Mesendoderm (in vitro differentiated cells): ENCODE data around the gene ZPR1.

ENCODE experiments used
- DNase-seq: peaks from one replicate; pipeline ENCODE4 v3.0.0; 2013
- H2AK5ac ChIP-seq: 2 replicates; pipeline ENCODE4 v1.6.1; 2013; ENCODE audit warnings: low read length, inconsistent platforms
- H2BK120ac ChIP-seq: 2 replicates; pipeline ENCODE4 v1.6.1; 2013; ENCODE audit warnings: low read depth, mild to moderate bottlenecking, low read length, moderate library complexity, mixed read lengths
- H2BK15ac ChIP-seq: replicated peaks from 2 replicates; pipeline ENCODE4 v1.6.1; 2013; ENCODE audit warnings: low read depth, mild to moderate bottlenecking, moderate library complexity
- H2BK5ac ChIP-seq: 2 replicates; pipeline ENCODE4 v1.6.1; 2013; ENCODE audit warnings: low read length, inconsistent platforms
- H3K18ac ChIP-seq: 2 replicates; pipeline ENCODE4 v1.6.1; 2013; ENCODE audit warnings: mild to moderate bottlenecking, low read length, mixed read lengths
- H3K23ac ChIP-seq: one replicate; pipeline ENCODE4 v1.6.1; 2013; ENCODE audit warnings: low read length
- H3K27ac ChIP-seq: 2 replicates; pipeline ENCODE4 v1.5.1; 2013; ENCODE audit warnings: low read depth, mild to moderate bottlenecking, inconsistent platforms, low read length, moderate library complexity
- H3K27me3 ChIP-seq: 2 replicates; pipeline ENCODE4 v1.6.1; 2013; ENCODE audit warnings: low read length, control low read depth, mild to moderate bottlenecking, inconsistent platforms; ENCODE audit not compliant: insufficient read depth, poor library complexity
- H3K36me3 ChIP-seq: 2 replicates; pipeline ENCODE4 v1.6.1; 2013; ENCODE audit warnings: low read length, inconsistent platforms; ENCODE audit not compliant: control insufficient read depth, insufficient read depth
- H3K4ac ChIP-seq: one replicate; pipeline ENCODE4 v1.6.1; 2013; ENCODE audit warnings: low read depth, mild to moderate bottlenecking, low read length, moderate library complexity
- H3K4me1 ChIP-seq: 2 replicates; pipeline ENCODE4 v1.6.1; 2013; ENCODE audit warnings: low read depth, low read length, inconsistent platforms; ENCODE audit not compliant: control insufficient read depth
- H3K4me2 ChIP-seq: 2 replicates; pipeline ENCODE4 v1.6.1; 2013; ENCODE audit warnings: low read length
- H3K4me3 ChIP-seq: 2 replicates; pipeline ENCODE4 v1.5.1; 2013; ENCODE audit warnings: mild to moderate bottlenecking, low read length
- H3K56ac ChIP-seq: one replicate; pipeline ENCODE4 v1.6.1; 2013; ENCODE audit warnings: low read length
- H3K79me1 ChIP-seq: 2 replicates; pipeline ENCODE4 v1.6.1; 2013; ENCODE audit warnings: low read length, inconsistent platforms
- H3K79me2 ChIP-seq: 2 replicates; pipeline ENCODE4 v1.6.1; 2013; ENCODE audit warnings: mild to moderate bottlenecking, low read length; ENCODE audit not compliant: control insufficient read depth, insufficient read depth
- H3K9ac ChIP-seq: 2 replicates; pipeline ENCODE4 v1.6.1; 2013; ENCODE audit warnings: low read length, inconsistent platforms
- H4K5ac ChIP-seq: one replicate; pipeline ENCODE4 v1.6.1; 2013; ENCODE audit warnings: low read length
- H4K8ac ChIP-seq: one replicate; pipeline ENCODE4 v1.6.1; 2013; ENCODE audit warnings: low read depth, mild to moderate bottlenecking, control low read depth, low read length, moderate library complexity
- WGBS: extraction: QIAGEN DNeasy Blood & Tissue Kit; methylation state at CpG from one replicate; pipeline ENCODE4 v1.1.7; 2013; ENCODE audit warnings: low lambda C conversion rate, missing lambda C conversion rate; ENCODE audit not compliant: insufficient coverage; ENCODE audit errors: extremely low coverage; 5-methylcytosine and 5-hydroxymethylcytosine counted together

ZPR1 gene

GRCh38 chr11:116798368-116798767, 10.5 kb upstream of the ZPR1 start:
- no peak overlapping the region for H3K4me3 ChIP-seq

GRCh38 chr11:116797816-116798215, 10.0 kb upstream of the ZPR1 start:
- Histone ChIP-seq H4K5ac (no peak overlapping the region), H2BK120ac (no peak overlapping the region), H3K56ac (no peak overlapping the region), H3K23ac (no peak overlapping the region), H3K4me1 (no peaks in the 10 kb centered on the region), H3K79me1 (no peaks in the 10 kb centered on the region), H3K36me3 (no peaks in the 10 kb centered on the region), H3K4ac (no peak overlapping the region), H2BK15ac (no peak overlapping the region), H2AK5ac (no peak overlapping the region), H3K27ac (no peak overlapping the region), H3K4me2 (no peak overlapping the region), H2BK5ac (no peak overlapping the region), H4K8ac (no peak overlapping the region), H3K79me2 (no peaks in the 10 kb centered on the region), H3K27me3 (no peaks in the 10 kb centered on the region), H3K18ac (no peak overlapping the region), H3K9ac (no peak overlapping the region), H3K4me3 (no peak overlapping the region)
- WGBS: no CpG with 5 or more reads among the region's 5 CpGs
- no peak for DNase-seq

More at GRCh38 chr11:116798368-116798767, 10.5 kb upstream of the ZPR1 start:
- Histone ChIP-seq H2AK5ac (no peak overlapping the region), H3K27ac (no peak overlapping the region), H3K79me2 (no peaks in the 10 kb centered on the region), H3K23ac (no peak overlapping the region), H3K4me1 (no peaks in the 10 kb centered on the region), H3K36me3 (no peaks in the 10 kb centered on the region), H4K5ac (no peak overlapping the region), H3K56ac (no peak overlapping the region), H2BK120ac (no peak overlapping the region), H3K4ac (no peak overlapping the region), H3K18ac (no peak overlapping the region), H3K27me3 (no peaks in the 10 kb centered on the region), H2BK15ac (no peak overlapping the region), H3K79me1 (no peaks in the 10 kb centered on the region), H4K8ac (no peak overlapping the region), H3K4me2 (no peak overlapping the region), H3K9ac (no peak overlapping the region), H2BK5ac (no peak overlapping the region)
- no peak for DNase-seq
- WGBS: no CpG with 5 or more reads among the region's 5 CpGs

GRCh38 chr11:116796548-116796947, 8.7 kb upstream of the ZPR1 start:
- no peaks in the 10 kb centered on the region for H3K79me2 ChIP-seq
- no peak overlapping the region for H2AK5ac ChIP-seq
- no CpG with 5 or more reads among the region's 1 CpG for WGBS
- no peak overlapping the region for H2BK120ac ChIP-seq
- no peak overlapping the region for H3K4me3 ChIP-seq
- H3K4ac ChIP-seq: no peak overlapping the region
- no peak overlapping the region for H3K18ac ChIP-seq
- H2BK15ac ChIP-seq: no peak overlapping the region
- no peak overlapping the region for H3K4me2 ChIP-seq
- no peak overlapping the region for H3K23ac ChIP-seq
- no peaks in the 10 kb centered on the region for H3K4me1 ChIP-seq
- no peak overlapping the region for H4K8ac ChIP-seq
- DNase-seq: no peak
- no peaks in the 10 kb centered on the region for H3K36me3 ChIP-seq
- H3K27ac ChIP-seq: no peak overlapping the region
- H3K79me1 ChIP-seq: no peaks in the 10 kb centered on the region
- H3K56ac ChIP-seq: no peak overlapping the region
- no peak overlapping the region for H4K5ac ChIP-seq
- no peak overlapping the region for H2BK5ac ChIP-seq
- H3K27me3 ChIP-seq: no peaks in the 10 kb centered on the region
- H3K9ac ChIP-seq: no peak overlapping the region

GRCh38 chr11:116794851-116795250, 7.0 kb upstream of the ZPR1 start:
- H4K8ac ChIP-seq: no peak overlapping the region
- H3K56ac ChIP-seq: no peak overlapping the region
- no peaks in the 10 kb centered on the region for H3K36me3 ChIP-seq
- no peak for DNase-seq
- H3K4ac ChIP-seq: no peak overlapping the region
- no peaks in the 10 kb centered on the region for H3K4me1 ChIP-seq
- no peak overlapping the region for H3K4me3 ChIP-seq
- H3K79me1 ChIP-seq: no peaks in the 10 kb centered on the region
- H3K9ac ChIP-seq: no peak overlapping the region
- WGBS: no CpG with 5 or more reads among the region's 2 CpGs
- no peaks in the 10 kb centered on the region for H3K79me2 ChIP-seq
- no peak overlapping the region for H3K18ac ChIP-seq
- H3K4me2 ChIP-seq: no peak overlapping the region
- H3K27me3 ChIP-seq: no peaks in the 10 kb centered on the region
- H3K23ac ChIP-seq: no peak overlapping the region
- no peak overlapping the region for H2BK5ac ChIP-seq
- no peak overlapping the region for H2BK15ac ChIP-seq
- no peak overlapping the region for H4K5ac ChIP-seq
- H2AK5ac ChIP-seq: no peak overlapping the region
- H2BK120ac ChIP-seq: no peak overlapping the region
- H3K27ac ChIP-seq: no peak overlapping the region

GRCh38 chr11:116793772-116794097, 5.9 kb upstream of the ZPR1 start:
- Histone ChIP-seq H3K79me1 (no peaks in the 10 kb centered on the region), H3K9ac (no peak overlapping the region), H3K23ac (no peak overlapping the region), H3K56ac (no peak overlapping the region), H3K4ac (no peak overlapping the region), H2BK5ac (no peak overlapping the region), H3K4me2 (no peak overlapping the region), H3K79me2 (no peaks in the 10 kb centered on the region), H2BK120ac (no peak overlapping the region), H3K27ac (no peak overlapping the region), H3K4me3 (no peak overlapping the region), H2BK15ac (no peak overlapping the region), H4K8ac (no peak overlapping the region), H2AK5ac (no peak overlapping the region), H3K4me1 (no peaks in the 10 kb centered on the region), H3K18ac (no peak overlapping the region), H4K5ac (no peak overlapping the region), H3K27me3 (no peaks in the 10 kb centered on the region), H3K36me3 (no peaks in the 10 kb centered on the region)
- no peak for DNase-seq
- WGBS: no CpG with 5 or more reads among the region's 1 CpG

GRCh38 chr11:116792869-116793771, 5.3 kb upstream of the ZPR1 start:
- H3K27me3 ChIP-seq: no peaks in the 10 kb centered on the region
- H3K9ac ChIP-seq: no peak overlapping the region
- no peaks in the 10 kb centered on the region for H3K79me1 ChIP-seq
- no peak for DNase-seq
- no peaks in the 10 kb centered on the region for H3K36me3 ChIP-seq
- no peak overlapping the region for H2BK120ac ChIP-seq
- H3K56ac ChIP-seq: no peak overlapping the region
- H3K79me2 ChIP-seq: no peaks in the 10 kb centered on the region
- no peak overlapping the region for H3K4ac ChIP-seq
- H3K4me2 ChIP-seq: no peak overlapping the region
- H2AK5ac ChIP-seq: no peak overlapping the region
- H4K5ac ChIP-seq: no peak overlapping the region
- WGBS: no CpG with 5 or more reads among the region's 8 CpGs
- no peak overlapping the region for H2BK15ac ChIP-seq
- H3K4me1 ChIP-seq: no peaks in the 10 kb centered on the region
- H3K23ac ChIP-seq: no peak overlapping the region
- H3K4me3 ChIP-seq: no peak overlapping the region
- H2BK5ac ChIP-seq: no peak overlapping the region
- no peak overlapping the region for H4K8ac ChIP-seq
- H3K27ac ChIP-seq: no peak overlapping the region
- no peak overlapping the region for H3K18ac ChIP-seq
